Measurements from ENCODE around the gene ZC4H2.

DNA sequence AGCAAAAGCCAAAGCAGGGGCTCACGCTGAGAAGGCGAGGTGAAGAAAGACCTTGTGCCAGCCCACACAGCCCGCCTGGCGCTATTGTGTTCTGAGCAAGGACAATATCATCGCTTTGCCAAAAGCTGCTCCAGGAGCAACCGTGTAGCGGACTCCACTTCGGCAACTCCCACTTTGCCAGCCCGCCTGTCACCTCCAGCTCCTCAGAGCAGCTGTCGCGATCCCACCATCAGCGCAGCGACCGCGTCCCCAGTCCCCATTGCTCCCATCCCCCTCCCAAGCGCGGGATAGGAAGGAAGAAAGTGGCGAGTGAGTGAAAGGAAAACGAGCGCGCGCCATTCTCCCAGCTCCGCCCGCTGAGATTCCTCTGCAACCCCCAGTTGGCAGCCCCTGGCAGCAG is 759 bp downstream of the ZC4H2 start:
- TF ChIP-seq, protein P1, sequence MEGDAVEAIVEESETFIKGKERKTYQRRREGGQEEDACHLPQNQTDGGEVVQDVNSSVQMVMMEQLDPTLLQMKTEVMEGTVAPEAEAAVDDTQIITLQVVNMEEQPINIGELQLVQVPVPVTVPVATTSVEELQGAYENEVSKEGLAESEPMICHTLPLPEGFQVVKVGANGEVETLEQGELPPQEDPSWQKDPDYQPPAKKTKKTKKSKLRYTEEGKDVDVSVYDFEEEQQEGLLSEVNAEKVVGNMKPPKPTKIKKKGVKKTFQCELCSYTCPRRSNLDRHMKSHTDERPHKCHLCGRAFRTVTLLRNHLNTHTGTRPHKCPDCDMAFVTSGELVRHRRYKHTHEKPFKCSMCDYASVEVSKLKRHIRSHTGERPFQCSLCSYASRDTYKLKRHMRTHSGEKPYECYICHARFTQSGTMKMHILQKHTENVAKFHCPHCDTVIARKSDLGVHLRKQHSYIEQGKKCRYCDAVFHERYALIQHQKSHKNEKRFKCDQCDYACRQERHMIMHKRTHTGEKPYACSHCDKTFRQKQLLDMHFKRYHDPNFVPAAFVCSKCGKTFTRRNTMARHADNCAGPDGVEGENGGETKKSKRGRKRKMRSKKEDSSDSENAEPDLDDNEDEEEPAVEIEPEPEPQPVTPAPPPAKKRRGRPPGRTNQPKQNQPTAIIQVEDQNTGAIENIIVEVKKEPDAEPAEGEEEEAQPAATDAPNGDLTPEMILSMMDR (IDR thresholded peaks at IDR 0.05), result no peak
- TF ChIP-seq POLR2A (IDR thresholded peaks at IDR 0.05), result no peak
